Stomach (tissue), 9 donors: ENCODE data around the gene CALN1. TPM values are rescaled to one million over a fixed set of nuclear protein-coding genes. Genes with fewer than 3 reads are reported as not detected.

Experiments used
- DNase-seq, 2 donors: peaks; one replicate each; pipeline versions ENCODE4 v3.0.0 to v3.0.0-alpha.2; 2013 to 2019
- H3K27ac ChIP-seq, 5 donors: fragments of 200-600 bp in 4 of 5; sonication (generic) in 4 of 5; one replicate each; pipeline ENCODE4 v1.5.1; 2013 to 2019; ENCODE audit warnings: mild to moderate bottlenecking in 1 of 5, moderate library complexity in 1 of 5
- H3K27me3 ChIP-seq, 3 donors: fragments of 200-600 bp; sonication (generic); one replicate each; pipeline ENCODE4 v1.5.1; 2017 to 2019; ENCODE audit warnings: mixed run types in 1 of 3
- H3K36me3 ChIP-seq, 4 donors: fragments of 200-600 bp; sonication (generic); 1 replicate in 3 of 4; 2 replicates in 1 of 4; pipeline ENCODE4 v1.5.1; 2016 to 2019
- H3K4me1 ChIP-seq, 4 donors: fragments of 200-600 bp; sonication (generic); one replicate each; pipeline ENCODE4 v1.5.1; 2016 to 2019
- H3K4me3 ChIP-seq, 4 donors: fragments of 200-600 bp; sonication (generic) in 3 of 4; one replicate each; pipeline ENCODE4 v1.5.1; 2016 to 2019; ENCODE audit warnings: mild to moderate bottlenecking in 1 of 4
- H3K9me3 ChIP-seq, 4 donors: fragments of 200-600 bp; sonication (generic); one replicate each; pipeline ENCODE4 v1.5.1; 2016 to 2019
- EP300 ChIP-seq: sonication (generic); formaldehyde crosslinking; IDR thresholded peaks from one replicate; pipeline ENCODE4 v1.6.1; 2017; ENCODE audit warnings: antibody characterized with exemption
- POLR2A ChIP-seq, 4 donors: fragments of 450-650 bp; IDR thresholded peaks; one replicate each; pipeline ENCODE4 v1.6.1; 2016; ENCODE audit warnings: antibody characterized with exemption in 4 of 4, control low read depth in 2 of 4, mild to moderate bottlenecking in 1 of 4, moderate library complexity in 1 of 4
- POLR2AphosphoS5 ChIP-seq, 3 donors: sonication (generic); formaldehyde crosslinking; IDR thresholded peaks; one replicate each; pipeline ENCODE4 v1.6.1; 2016; ENCODE audit warnings: antibody characterized with exemption in 3 of 3
- WGBS, 5 donors: extraction: QIAGEN DNeasy Blood & Tissue Kit in 3 of 5; methylation state at CpG; one replicate each; pipeline versions ENCODE4 v1.1.5 to v1.1.7; 2013 to 2018; 5-methylcytosine and 5-hydroxymethylcytosine counted together
- intact Hi-C: fragments of 100-400 bp; cut with DNase I; formaldehyde crosslinking; loops from one replicate; pipeline ENCODE4 v1.15.1; 2023; ENCODE audit warnings: low total_unique reads
- polyA plus RNA-seq, 3 donors: library from polyadenylated mRNA; stranded (reverse); fragments of 200-250 nt; gene quantifications; one replicate each; pipeline ENCODE4 v1.2.3, GENCODE V29; 2013
- total RNA-seq, 5 donors: library from RNA; depleted of rRNA; stranded (reverse); fragments of >200 nt; gene quantifications; one replicate each; pipeline versions ENCODE4 v1.1.0 to v1.2.3, GENCODE V29; 2014 to 2016
- TF ChIP-seq, protein P1 (sequence below), 7 experiments: fragments of 450-650 bp in 4 of 7; fragments of 200-600 bp in 3 of 7; sonication (generic) in 3 of 7; IDR thresholded peaks; one replicate each; pipeline ENCODE4 v1.5.1; 2016 to 2019; ENCODE audit warnings: antibody characterized with exemption in 7 of 7, control low read depth in 2 of 7, mild to moderate bottlenecking in 1 of 7
- donor health status: healthy with polysubstance abuse.
- donor health status: Bipolar disorder and iron deficiency.
- donor health status: healthy.

CALN1 gene
- total and polyA plus RNA-seq, 8 donors = under 0.01 to 51.9 (median 0.37) TPM; not detected in 5

DNA sequence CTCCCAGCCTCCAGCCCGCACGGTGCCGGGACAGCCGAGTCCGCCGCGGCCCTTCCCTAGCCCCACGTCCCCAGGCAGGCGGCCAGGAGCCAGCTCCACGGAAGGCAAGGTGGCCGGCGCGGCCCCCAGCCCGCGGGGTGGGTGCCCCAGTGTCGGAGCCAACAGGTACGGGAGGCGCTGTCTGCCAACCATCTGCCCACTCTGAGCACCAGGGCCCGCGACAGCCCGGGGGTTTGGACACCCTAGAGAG is 75.8 kb downstream of the CALN1 start:
- Histone ChIP-seq H3K27me3 (peaks cover 12 to 49% (median 35%) of the 10 kb centered on the region in 3 donors), H3K9me3 (peaks cover 0 to 21% (median 7%) of the 10 kb centered on the region in 4 donors), H3K36me3 (no peaks in the 10 kb centered on the region), H3K4me1 (peaks cover 0 to 23% (median 18%) of the 10 kb centered on the region in 4 donors), H3K4me3 (peak overlapping the region in 1 of 4 donors; percentile 31), H3K27ac (no peak overlapping the region)
- no peak for DNase-seq
- TF ChIP-seq, protein P1, sequence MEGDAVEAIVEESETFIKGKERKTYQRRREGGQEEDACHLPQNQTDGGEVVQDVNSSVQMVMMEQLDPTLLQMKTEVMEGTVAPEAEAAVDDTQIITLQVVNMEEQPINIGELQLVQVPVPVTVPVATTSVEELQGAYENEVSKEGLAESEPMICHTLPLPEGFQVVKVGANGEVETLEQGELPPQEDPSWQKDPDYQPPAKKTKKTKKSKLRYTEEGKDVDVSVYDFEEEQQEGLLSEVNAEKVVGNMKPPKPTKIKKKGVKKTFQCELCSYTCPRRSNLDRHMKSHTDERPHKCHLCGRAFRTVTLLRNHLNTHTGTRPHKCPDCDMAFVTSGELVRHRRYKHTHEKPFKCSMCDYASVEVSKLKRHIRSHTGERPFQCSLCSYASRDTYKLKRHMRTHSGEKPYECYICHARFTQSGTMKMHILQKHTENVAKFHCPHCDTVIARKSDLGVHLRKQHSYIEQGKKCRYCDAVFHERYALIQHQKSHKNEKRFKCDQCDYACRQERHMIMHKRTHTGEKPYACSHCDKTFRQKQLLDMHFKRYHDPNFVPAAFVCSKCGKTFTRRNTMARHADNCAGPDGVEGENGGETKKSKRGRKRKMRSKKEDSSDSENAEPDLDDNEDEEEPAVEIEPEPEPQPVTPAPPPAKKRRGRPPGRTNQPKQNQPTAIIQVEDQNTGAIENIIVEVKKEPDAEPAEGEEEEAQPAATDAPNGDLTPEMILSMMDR (IDR thresholded peaks at IDR 0.05) = no peak
- TF ChIP-seq POLR2AphosphoS5 (IDR thresholded peaks at IDR 0.05) (no peak), POLR2A (IDR thresholded peaks at IDR 0.05) (no peak), EP300 (no peak)
- WGBS, 5 donors = 0 to 3% (median 2%) methylated on average over 3 to 21 of the region's 21 CpGs
- intact Hi-C loops = no loop called here

DNA sequence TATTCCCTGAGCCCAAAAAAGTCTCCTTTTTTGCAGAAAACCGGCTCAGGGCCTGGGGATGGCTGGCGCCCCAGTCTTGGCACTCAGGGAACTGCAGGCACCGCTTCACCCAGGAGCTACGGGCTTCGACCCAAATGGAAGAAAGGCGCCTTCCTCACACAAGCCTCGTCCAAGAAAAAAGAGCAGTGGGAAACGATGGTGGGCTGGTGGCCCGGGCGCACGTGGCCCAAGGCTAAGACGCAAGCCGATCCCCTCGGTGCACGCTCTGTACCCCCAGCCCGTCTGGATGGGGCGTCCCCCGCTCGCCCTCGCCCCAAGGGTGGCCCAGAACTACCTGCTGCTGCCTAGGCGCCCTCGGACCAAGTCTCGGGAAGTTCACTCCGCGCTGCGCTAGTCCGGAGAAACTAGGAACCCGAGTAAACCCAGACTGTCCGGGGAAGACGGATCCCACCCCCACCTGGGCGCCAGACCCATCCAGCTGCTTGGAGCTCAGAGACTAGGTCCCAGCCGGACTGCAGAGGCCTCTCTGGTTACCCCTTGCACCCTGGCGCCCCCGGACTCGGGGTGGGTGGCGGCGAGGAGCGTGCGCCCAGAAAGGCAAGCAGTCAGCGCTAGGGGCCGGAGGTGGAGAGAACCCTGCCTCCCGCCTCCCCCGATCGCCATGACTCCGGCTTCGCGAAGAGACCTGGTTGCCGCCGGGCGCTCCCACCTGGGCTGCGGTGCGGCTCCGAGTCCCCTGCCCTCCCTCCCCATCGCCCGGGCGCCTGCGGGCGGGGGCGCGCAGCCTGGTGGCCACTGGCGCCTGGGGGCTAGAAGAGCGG is 76.4 kb downstream of the CALN1 start:
- Histone ChIP-seq H3K36me3 (no peaks in the 10 kb centered on the region), H3K9me3 (peaks cover 0 to 21% (median 10%) of the 10 kb centered on the region in 4 donors), H3K27ac (no peak overlapping the region), H3K4me1 (peaks cover 0 to 23% (median 18%) of the 10 kb centered on the region in 4 donors), H3K4me3 (peak overlapping the region in 1 of 4 donors; percentile 31), H3K27me3 (peaks cover 12 to 49% (median 35%) of the 10 kb centered on the region in 3 donors)
- TF ChIP-seq, protein P1 (IDR thresholded peaks at IDR 0.05) = no peak
- TF ChIP-seq EP300 (no peak), POLR2AphosphoS5 (IDR thresholded peaks at IDR 0.05) (no peak), POLR2A (IDR thresholded peaks at IDR 0.05) (no peak)
- peak in 1 of 2 donors; percentile 7 for DNase-seq
- intact Hi-C loops = no loop called here
- 2 to 5% (median 3%) methylated on average over 17 to 62 of the region's 62 CpGs for WGBS, 5 donors

GRCh38 chr7:72334698-72335097 is 77.4 kb downstream of the CALN1 start:
- peaks cover 0 to 23% (median 18%) of the 10 kb centered on the region in 4 donors for H3K4me1 ChIP-seq
- no peak overlapping the region for H3K4me3 ChIP-seq
- WGBS, 5 donors = 50 to 59% (median 51%) methylated on average over 5 of the region's 5 CpGs
- intact Hi-C loops = no loop called here
- TF ChIP-seq POLR2A (IDR thresholded peaks at IDR 0.05) (no peak), POLR2AphosphoS5 (IDR thresholded peaks at IDR 0.05) (no peak), EP300 (no peak)
- TF ChIP-seq, protein P1 (IDR thresholded peaks at IDR 0.05) = no peak
- H3K36me3 ChIP-seq = no peaks in the 10 kb centered on the region
- H3K27me3 ChIP-seq = peaks cover 12 to 49% (median 35%) of the 10 kb centered on the region in 3 donors
- no peak for DNase-seq
- H3K9me3 ChIP-seq = peaks cover 0 to 18% (median 10%) of the 10 kb centered on the region in 4 donors
- H3K27ac ChIP-seq = no peak overlapping the region

GRCh38 chr7:72334066-72334465 is 78.1 kb downstream of the CALN1 start:
- H3K27me3 ChIP-seq = peaks cover 12 to 49% (median 35%) of the 10 kb centered on the region in 3 donors
- H3K27ac ChIP-seq = no peak overlapping the region
- WGBS, 5 donors = 26 to 45% (median 35%) methylated on average over 6 of the region's 6 CpGs
- no peak overlapping the region for H3K4me3 ChIP-seq
- no peak for DNase-seq
- no peaks in the 10 kb centered on the region for H3K36me3 ChIP-seq
- peaks cover 0 to 23% (median 18%) of the 10 kb centered on the region in 4 donors for H3K4me1 ChIP-seq
- H3K9me3 ChIP-seq = peaks cover 0 to 16% (median 8%) of the 10 kb centered on the region in 4 donors
- TF ChIP-seq POLR2AphosphoS5 (IDR thresholded peaks at IDR 0.05) = no peak
- TF ChIP-seq, protein P1 (IDR thresholded peaks at IDR 0.05) = no peak
- no peak for TF ChIP-seq POLR2A (IDR thresholded peaks at IDR 0.05)
- TF ChIP-seq EP300 = no peak
- intact Hi-C loops = no loop called here
